GM18502 (cell line): ENCODE results near the gene FMN2.
A peak's percentile ranks its signal among the peaks of the same experiment; 100 is the strongest.

ENCODE experiments used
- ATAC-seq: cut with Tn5 transposase; IDR thresholded peaks from one replicate; pipeline ENCODE4 v1.9.1; 2021; ENCODE audit warnings: mild to moderate bottlenecking; ENCODE audit not compliant: unreplicated experiment, poor library complexity

Gene FMN2

GRCh38 chr1:240189386-240189989, 97.8 kb downstream of the FMN2 start:
- peak; percentile 88 for ATAC-seq

- ATAC-seq, result no peak
These were observed 99.3 kb downstream of the FMN2 start for GRCh38 chr1:240190881-240191401.

DNA sequence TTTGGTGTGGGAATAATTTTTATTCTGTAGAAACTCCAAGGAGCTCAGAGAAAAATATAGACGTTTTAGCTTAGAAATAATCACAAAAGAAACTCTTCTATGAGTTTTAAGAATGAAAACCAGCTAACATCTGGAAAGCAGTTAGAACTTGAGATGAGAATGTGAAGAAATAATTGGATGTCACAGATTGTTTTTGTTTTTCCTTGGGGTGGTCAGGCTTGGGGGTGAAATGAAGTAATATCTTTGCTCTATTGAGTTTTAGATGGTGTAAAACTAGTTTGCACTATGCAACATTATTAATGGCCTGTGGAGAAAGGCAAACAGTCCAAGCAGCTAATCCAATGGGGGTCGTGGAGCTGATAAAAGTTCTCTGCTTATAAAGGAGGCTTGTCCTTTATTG, 101.2 kb downstream of the FMN2 start:
- no peak for ATAC-seq

DNA sequence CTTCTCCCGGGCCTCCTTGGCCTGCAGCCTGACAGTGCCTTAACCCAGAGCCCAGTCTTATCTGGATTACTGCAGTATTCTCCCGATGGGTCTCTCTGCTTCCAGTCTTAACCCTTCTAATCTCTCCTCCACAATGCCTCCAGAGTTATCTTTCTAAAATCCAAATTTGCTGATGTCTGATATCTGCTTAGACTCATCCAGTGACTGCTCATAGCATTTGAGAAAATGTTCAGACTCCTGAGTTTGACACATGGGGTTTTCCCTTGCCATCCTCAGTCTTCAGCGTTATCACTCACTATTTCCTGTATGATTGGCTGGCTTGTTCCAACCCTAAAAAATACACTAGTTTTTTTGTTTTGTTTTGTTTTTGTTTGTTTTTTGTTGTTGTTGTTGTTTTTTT, 102.0 kb downstream of the FMN2 start:
- ATAC-seq, result no peak

GRCh38 chr1:240194120-240194519, 102.4 kb downstream of the FMN2 start:
- no peak for ATAC-seq

GRCh38 chr1:240198376-240198775, 106.7 kb downstream of the FMN2 start:
- no peak for ATAC-seq

DNA sequence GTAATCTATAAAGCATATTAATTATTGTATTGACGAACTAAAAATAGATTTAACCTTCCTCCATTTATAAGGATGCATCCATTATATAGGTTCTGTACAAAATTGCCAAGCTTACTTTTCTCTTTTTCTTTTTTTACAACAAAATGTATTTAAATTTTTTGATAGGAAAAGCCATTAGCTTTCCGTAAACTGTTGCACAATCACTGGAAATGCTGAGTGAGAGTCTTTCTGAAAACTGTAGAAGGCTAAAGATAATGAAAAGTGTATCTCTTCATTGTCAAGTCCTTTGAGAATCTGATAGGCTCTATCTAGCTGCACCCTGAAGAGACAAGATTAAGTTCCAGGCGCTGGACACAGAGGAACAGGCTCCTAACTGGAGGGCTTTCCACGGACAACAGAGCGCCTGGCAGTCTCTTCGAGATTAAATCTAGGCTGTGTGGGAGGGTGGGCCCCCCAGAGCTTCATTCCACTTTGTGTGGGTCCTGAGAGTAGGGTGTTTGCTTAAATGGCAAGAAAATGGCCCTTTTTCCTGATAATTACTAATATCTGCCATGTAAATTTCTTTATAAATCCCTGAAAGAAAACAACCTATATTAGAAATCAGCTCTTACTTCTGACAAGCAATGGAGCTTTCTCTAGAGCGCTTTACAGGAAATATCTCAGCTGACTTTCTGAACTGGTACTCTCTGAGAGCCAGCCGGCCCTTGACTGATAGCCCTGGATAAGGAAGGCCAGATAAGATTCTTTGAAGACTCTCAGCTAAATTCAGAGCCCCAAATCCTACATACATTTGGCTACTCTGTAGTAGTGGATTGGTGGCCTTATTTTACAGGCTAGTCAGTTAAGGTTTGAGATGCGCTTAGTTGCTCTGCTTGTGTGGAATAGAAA, 108.3 kb downstream of the FMN2 start:
- no peak for ATAC-seq

DNA sequence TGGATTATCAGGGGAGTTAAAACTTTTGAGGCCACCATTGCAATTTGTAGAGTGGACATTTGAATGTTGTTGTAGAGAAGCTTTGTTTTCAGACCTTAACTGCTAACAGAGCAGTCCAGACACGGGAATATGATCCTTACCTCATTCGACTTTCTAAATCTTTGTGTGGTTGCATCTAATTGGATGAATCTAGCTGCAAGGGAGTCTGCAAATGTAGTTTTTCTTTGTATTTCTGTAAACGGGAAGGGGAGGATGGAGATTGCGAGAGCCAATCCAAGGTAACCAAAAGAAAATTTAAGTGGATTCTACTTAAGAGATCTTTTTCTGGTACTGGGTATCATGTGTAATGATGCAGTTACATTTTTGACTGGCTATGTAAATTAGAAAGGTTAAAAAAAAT, 110.2 kb downstream of the FMN2 start:
- ATAC-seq, result no peak

DNA sequence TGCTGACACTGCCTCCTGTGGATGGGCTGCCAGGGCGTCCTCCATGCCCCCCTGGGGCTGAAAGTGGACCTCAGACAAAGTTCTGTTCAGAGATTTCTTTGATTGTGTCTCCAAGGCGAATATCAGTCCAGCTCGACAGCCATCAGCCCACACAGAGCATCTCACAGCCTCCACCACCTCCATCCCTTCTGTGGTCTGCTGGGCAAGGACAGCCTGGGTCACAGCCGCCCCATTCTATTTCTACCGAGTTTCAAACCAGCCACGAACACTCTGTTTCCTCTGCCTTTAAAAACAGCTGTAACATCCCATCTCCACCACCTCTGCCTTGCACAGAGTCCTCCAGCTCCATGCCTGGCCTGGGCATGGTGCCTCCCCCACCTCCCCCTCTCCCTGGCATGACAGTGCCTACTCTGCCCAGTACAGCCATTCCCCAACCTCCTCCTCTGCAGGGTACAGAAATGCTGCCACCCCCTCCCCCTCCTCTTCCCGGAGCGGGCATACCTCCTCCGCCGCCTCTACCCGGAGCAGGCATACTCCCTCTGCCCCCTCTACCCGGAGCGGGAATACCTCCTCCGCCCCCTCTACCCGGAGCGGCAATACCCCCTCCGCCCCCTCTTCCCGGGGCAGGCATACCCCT, 115.5 kb downstream of the FMN2 start:
- no peak for ATAC-seq

GRCh38 chr1:240210026-240210425, 118.3 kb downstream of the FMN2 start:
- ATAC-seq, result no peak

DNA sequence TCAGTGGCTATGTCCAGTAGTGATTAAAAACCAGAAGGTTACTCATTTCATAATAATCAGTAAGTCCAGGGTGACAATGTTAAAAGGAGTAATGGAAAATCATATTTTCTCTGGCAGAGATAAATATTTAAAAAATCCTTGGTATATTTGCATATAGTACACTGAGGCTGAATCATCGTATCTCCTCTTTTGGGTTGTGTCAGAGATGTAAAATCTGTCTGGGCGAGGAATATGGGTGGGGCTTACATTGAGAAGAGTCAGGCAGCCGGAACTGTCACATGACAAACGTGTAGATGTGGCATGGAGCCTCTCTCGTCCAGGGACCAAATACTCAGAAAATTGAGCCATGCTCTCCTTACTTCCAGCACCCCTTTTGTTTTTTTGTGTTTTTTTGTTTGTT, 120.9 kb downstream of the FMN2 start:
- ATAC-seq, result no peak

DNA sequence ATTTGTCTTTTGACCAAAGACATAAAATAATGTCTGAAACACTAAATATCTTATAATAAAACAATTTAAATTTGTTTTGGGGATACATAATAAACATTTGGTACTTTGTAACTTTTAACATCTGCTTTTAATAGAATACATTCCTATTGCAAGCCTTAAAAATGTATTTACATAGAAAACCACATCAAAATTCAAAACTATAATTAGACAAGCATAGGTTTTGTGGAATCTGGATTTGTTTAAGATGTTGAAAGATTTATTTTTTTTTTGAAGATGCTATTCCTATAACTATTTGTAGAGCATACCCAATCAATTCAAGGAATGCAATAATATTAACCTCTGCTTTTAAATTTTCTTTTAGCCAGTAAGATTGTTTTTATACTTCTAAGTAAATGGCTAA, 125.7 kb downstream of the FMN2 start:
- no peak for ATAC-seq

DNA sequence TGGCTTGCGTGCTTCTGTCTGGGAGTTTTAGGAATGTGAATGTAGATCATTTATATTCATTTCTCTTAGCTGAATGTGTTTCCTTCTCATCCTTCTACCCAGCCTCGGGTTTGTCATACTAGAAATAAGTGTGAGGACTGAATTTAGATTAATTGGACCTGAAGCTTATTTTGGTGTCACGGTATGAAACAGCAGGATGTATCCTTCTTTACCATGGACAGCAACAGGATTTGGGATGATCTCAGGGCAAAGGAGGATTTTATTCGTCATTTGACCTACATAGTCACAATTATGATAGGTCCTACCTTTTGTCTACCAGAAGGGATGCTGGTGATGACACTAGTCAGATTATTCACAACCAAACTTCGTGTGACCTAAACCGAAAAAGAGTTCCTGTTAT, 127.4 kb downstream of the FMN2 start:
- ATAC-seq, result no peak

DNA sequence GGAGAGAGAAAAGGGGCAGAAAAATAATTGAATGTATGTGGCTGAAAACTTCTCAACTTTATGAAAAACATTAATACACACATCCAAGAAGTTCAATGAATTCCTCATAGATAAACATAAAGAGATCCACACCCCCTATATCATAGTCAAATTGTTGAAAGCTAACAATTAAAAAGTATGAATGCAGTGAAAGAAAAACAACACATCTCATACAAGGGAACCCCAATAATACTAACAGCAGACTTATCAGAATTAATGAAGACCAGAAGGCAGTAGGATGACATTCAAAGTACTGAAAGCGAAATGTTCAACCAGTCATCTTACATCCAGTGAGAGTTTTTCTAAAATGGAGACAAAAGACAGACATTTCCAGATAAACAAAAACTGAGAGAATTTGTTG, 134.4 kb downstream of the FMN2 start:
- ATAC-seq, result no peak

DNA sequence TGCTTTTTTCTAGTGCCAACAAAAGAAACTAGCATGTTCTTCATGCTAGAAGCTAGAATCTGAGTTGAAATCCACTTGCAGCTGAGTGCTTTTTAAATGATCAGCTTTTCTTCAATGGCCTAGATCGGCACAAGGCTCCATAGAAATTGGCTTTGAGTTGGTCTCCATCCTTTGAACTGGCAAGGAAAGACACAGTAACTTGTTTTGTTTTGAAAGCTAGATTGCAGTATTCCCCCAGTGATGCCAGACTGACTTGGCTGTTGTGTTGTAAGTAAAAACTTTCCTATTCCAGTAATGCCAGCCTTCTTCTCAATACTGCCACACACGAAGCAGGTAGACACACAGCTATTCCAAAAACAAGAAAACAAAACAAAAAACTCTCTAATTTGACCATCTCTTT, 139.1 kb downstream of the FMN2 start:
- ATAC-seq, result no peak

DNA sequence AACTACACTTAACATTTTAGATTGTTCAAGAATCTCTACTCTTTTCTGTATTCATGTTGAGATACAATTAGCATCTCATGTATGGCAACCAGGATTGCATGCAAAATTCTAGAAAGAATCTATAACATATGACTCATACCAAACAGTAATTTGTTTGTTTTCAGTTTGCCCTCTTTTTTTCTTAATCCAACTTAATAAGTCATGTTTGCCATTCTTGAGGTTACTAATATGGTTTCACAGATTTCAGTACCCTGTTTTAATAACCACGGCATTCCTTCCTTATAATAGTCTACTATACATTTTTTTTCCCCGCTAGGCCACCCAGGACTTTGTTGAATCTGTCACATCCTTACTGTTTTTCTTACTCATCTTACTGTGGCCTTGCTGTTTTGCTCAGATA, 140.8 kb downstream of the FMN2 start:
- no peak for ATAC-seq

GRCh38 chr1:240234485-240235210, 143.0 kb downstream of the FMN2 start:
- no peak for ATAC-seq

- no peak for ATAC-seq
These were observed 144.0 kb downstream of the FMN2 start for GRCh38 chr1:240235521-240236288.

- no peak for ATAC-seq
These were observed 145.6 kb downstream of the FMN2 start for GRCh38 chr1:240237305-240237721.

GRCh38 chr1:240239309-240239708, 147.6 kb downstream of the FMN2 start:
- no peak for ATAC-seq
